Esophagus muscularis mucosa (tissue), 4 donors: ENCODE results near the gene HERC6. TPM values are rescaled to one million over a fixed set of nuclear protein-coding genes. Genes with fewer than 3 reads are reported as not detected.

ENCODE experiments used
- DNase-seq: peaks from one replicate; pipeline ENCODE4 v3.0.0-alpha.2; 2017; ENCODE audit errors: extremely low spot score
- H3K27ac ChIP-seq, 4 donors: fragments of 200-600 bp; sonication (generic); replicated peaks in 1 of 4; 1 replicate in 3 of 4; 2 replicates in 1 of 4; pipeline ENCODE4 v1.5.1; 2016 to 2019; ENCODE audit warnings: mild to moderate bottlenecking in 1 of 4
- H3K27me3 ChIP-seq, 4 donors: fragments of 200-600 bp; sonication (generic); one replicate each; pipeline versions ENCODE4 v1.5.1 to v1.6.0; 2016 to 2019
- H3K36me3 ChIP-seq, 4 donors: fragments of 200-600 bp; sonication (generic); one replicate each; pipeline ENCODE4 v1.5.1; 2016 to 2019
- H3K4me1 ChIP-seq, 4 donors: fragments of 200-600 bp; sonication (generic); one replicate each; pipeline ENCODE4 v1.5.1; 2016 to 2019
- H3K4me3 ChIP-seq, 4 donors: fragments of 200-600 bp; sonication (generic); 1 replicate in 2 of 4; 2 replicates in 2 of 4; pipeline ENCODE4 v1.5.1; 2016 to 2019; ENCODE audit warnings: mild to moderate bottlenecking in 4 of 4, moderate library complexity in 1 of 4
- H3K9me3 ChIP-seq, 4 donors: fragments of 200-600 bp; sonication (generic); 1 replicate in 3 of 4; 2 replicates in 1 of 4; pipeline ENCODE4 v1.5.1; 2016 to 2019
- CTCF ChIP-seq, 3 experiments: fragments of 200-600 bp in 2 of 3; fragments of 450-650 bp in 1 of 3; sonication (generic) in 2 of 3; IDR thresholded peaks; one replicate each; pipeline ENCODE4 v1.5.1; 2017 to 2019; ENCODE audit warnings: antibody characterized with exemption in 3 of 3, mild to moderate bottlenecking in 2 of 3, moderate library complexity in 1 of 3
- EP300 ChIP-seq: sonication (generic); formaldehyde crosslinking; IDR thresholded peaks from one replicate; pipeline ENCODE4 v1.6.1; 2017; ENCODE audit warnings: antibody characterized with exemption
- POLR2A ChIP-seq: fragments of 450-650 bp; IDR thresholded peaks from one replicate; pipeline ENCODE4 v1.6.1; 2017; ENCODE audit warnings: antibody characterized with exemption, moderate library complexity, mild to moderate bottlenecking, low read depth
- POLR2AphosphoS5 ChIP-seq, 2 donors: sonication (generic); formaldehyde crosslinking; IDR thresholded peaks; one replicate each; pipeline ENCODE4 v1.6.1; 2017; ENCODE audit warnings: antibody characterized with exemption in 2 of 2
- WGBS: methylation state at CpG from one replicate; pipeline ENCODE4 v1.1.5; 2018; 5-methylcytosine and 5-hydroxymethylcytosine counted together
- intact Hi-C: fragments of 100-400 bp; cut with DNase I; formaldehyde crosslinking; loops from one replicate; pipeline ENCODE4 v1.15.1; 2023
- total RNA-seq, 4 donors: library from RNA; depleted of rRNA; stranded (reverse); fragments of >200 nt; gene quantifications; one replicate each; pipeline versions ENCODE4 v1.1.0 to v1.2.1, GENCODE V29; 2016

The HERC6 gene
- total RNA-seq, 4 donors from 2014 or later = 3.8 to 5.2 (median 4.9) TPM

GRCh38 chr4:88457307-88458103 lies 78.9 kb downstream of the HERC6 start:
- peak overlapping the region; percentile 71 to 91 (median 85) for H3K27ac ChIP-seq
- H3K36me3 ChIP-seq = peaks cover 0 to 6% (median 0%) of the 10 kb centered on the region in 4 donors
- no peaks in the 10 kb centered on the region for H3K27me3 ChIP-seq
- DNase-seq = no peak
- intact Hi-C loops = loop anchor here (5.0 kb wide), 4 partner anchors 65 to 240 kb away; partner anchors contain the start of genes HERC6, PPM1K and PYURF
- H3K4me1 ChIP-seq = peaks cover 0 to 17% (median 14%) of the 10 kb centered on the region in 4 donors
- TF ChIP-seq POLR2A (no peak), EP300 (no peak)
- H3K4me3 ChIP-seq = peak overlapping the region; percentile 77 to 90 (median 81)
- 20% methylated on average over 16 of the region's 75 CpGs for WGBS
- no peaks in the 10 kb centered on the region for H3K9me3 ChIP-seq

- TF ChIP-seq POLR2AphosphoS5 (IDR thresholded peaks at IDR 0.05) (no peak), CTCF (IDR thresholded peaks at IDR 0.05) (no peak), EP300 (no peak), POLR2A (no peak)
- Histone ChIP-seq H3K9me3 (no peaks in the 10 kb centered on the region), H3K4me1 (peaks cover 0 to 17% (median 14%) of the 10 kb centered on the region in 4 donors), H3K27ac (peak overlapping the region; percentile 71 to 91 (median 85)), H3K36me3 (peaks cover 0 to 8% (median under 1%) of the 10 kb centered on the region in 4 donors), H3K4me3 (peak overlapping the region; percentile 77 to 90 (median 81)), H3K27me3 (no peaks in the 10 kb centered on the region)
- WGBS = 58% methylated on average over 7 of the region's 7 CpGs
- intact Hi-C loops = loop anchor here (5.0 kb wide), 4 partner anchors 64 to 241 kb away; partner anchors contain the start of genes HERC6, PPM1K and PYURF
- DNase-seq = no peak
Measured at GRCh38 chr4:88458104-88458740, 79.6 kb downstream of the HERC6 start.

- Histone ChIP-seq H3K4me3 (no peak overlapping the region), H3K27me3 (no peaks in the 10 kb centered on the region), H3K9me3 (no peaks in the 10 kb centered on the region), H3K4me1 (no peaks in the 10 kb centered on the region), H3K36me3 (peaks cover 0 to 76% (median 24%) of the 10 kb centered on the region in 4 donors), H3K27ac (no peak overlapping the region)
- TF ChIP-seq CTCF (IDR thresholded peaks at IDR 0.05) = no peak
- no peak for TF ChIP-seq EP300
- no peak for TF ChIP-seq POLR2A
- no peak for TF ChIP-seq POLR2AphosphoS5 (IDR thresholded peaks at IDR 0.05)
- 92% methylated on average over 1 of the region's 1 CpG for WGBS
- no peak for DNase-seq
- intact Hi-C loops = loop anchor here (5.0 kb wide), 1 partner anchor 42 kb away; no protein-coding TSS in a partner anchor
Measured at GRCh38 chr4:88465653-88466192, 87.1 kb downstream of the HERC6 start.

- Histone ChIP-seq H3K4me3 (no peak overlapping the region), H3K36me3 (peaks cover 7 to 79% (median 28%) of the 10 kb centered on the region in 4 donors), H3K9me3 (no peaks in the 10 kb centered on the region), H3K27ac (no peak overlapping the region), H3K27me3 (no peaks in the 10 kb centered on the region), H3K4me1 (no peaks in the 10 kb centered on the region)
- DNase-seq = no peak
- intact Hi-C loops = loop anchor here (5.0 kb wide), 1 partner anchor 40 kb away; no protein-coding TSS in a partner anchor
- TF ChIP-seq POLR2AphosphoS5 (IDR thresholded peaks at IDR 0.05) (no peak), EP300 (no peak), POLR2A (no peak), CTCF (IDR thresholded peaks at IDR 0.05) (no peak)
- WGBS = 80% methylated on average over 2 of the region's 2 CpGs
Measured at GRCh38 chr4:88467392-88467791, 88.7 kb downstream of the HERC6 start.
